Effector memory CD4-positive, alpha-beta T cell (primary cell): Measurements from ENCODE around the gene KLHL29.

Experiments
- DNase-seq, 3 donors: peaks; one replicate each; pipeline ENCODE4 v3.0.0-alpha.2; 2020
- H3K27ac ChIP-seq: 2 replicates; pipeline ENCODE4 v1.7.0; 2013; ENCODE audit warnings: mild to moderate bottlenecking, low read length, moderate library complexity; ENCODE audit not compliant: insufficient read depth, poor library complexity, severe bottlenecking
- H3K27me3 ChIP-seq: replicated peaks from 2 replicates; pipeline ENCODE4 v1.7.0; 2013; ENCODE audit warnings: mild to moderate bottlenecking, low read length; ENCODE audit not compliant: insufficient read depth, control insufficient read depth, poor library complexity, severe bottlenecking
- H3K36me3 ChIP-seq: 2 replicates; pipeline ENCODE4 v1.7.0; 2013; ENCODE audit warnings: mild to moderate bottlenecking, low read length, moderate library complexity; ENCODE audit not compliant: control insufficient read depth, insufficient read depth
- H3K4me1 ChIP-seq: 2 replicates; pipeline ENCODE4 v1.7.0; 2013; ENCODE audit warnings: low read length, mild to moderate bottlenecking; ENCODE audit not compliant: control insufficient read depth, insufficient read depth, poor library complexity, severe bottlenecking
- H3K4me3 ChIP-seq: 2 replicates; pipeline ENCODE4 v1.7.0; 2013; ENCODE audit warnings: low read length, low read depth, mild to moderate bottlenecking; ENCODE audit not compliant: insufficient read depth, poor library complexity, severe bottlenecking
- H3K9me3 ChIP-seq: 2 replicates; pipeline ENCODE4 v1.7.0; 2013; ENCODE audit warnings: mild to moderate bottlenecking, low read length, moderate library complexity; ENCODE audit not compliant: control insufficient read depth

KLHL29 gene

DNA sequence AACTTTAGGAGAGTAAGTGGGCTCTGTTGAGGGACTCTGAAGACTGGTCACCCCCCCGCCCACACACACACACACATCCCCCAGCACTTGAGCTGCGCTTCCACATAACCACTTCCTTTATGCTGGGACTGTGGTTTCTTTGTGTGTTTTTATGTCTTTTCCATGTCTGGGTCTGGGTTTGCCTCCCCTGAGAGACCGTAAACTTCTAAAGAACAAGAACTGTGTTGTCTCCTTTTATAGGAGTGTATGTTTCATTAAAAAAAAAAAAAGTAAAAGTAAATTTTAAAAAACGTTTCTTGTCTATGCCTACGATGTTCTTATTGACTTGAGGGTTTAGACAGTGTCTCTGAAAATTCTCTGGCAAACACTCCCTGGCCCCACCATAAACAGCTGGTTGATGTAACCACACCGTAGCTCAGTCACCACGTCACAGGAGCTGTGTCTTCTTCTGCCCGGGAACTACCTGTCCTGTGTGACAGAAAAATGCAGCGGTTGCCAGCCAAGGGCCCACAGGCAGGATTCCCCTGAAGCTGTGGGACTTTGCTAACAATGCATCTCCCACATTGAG lies 68.0 kb downstream of the KLHL29 start:
- Histone ChIP-seq H3K9me3 (no peaks in the 10 kb centered on the region), H3K27ac (no peak overlapping the region), H3K27me3 (no peaks in the 10 kb centered on the region), H3K4me1 (peaks cover 9% of the 10 kb centered on the region), H3K36me3 (no peaks in the 10 kb centered on the region), H3K4me3 (peak overlapping the region; percentile 2)
- DNase-seq, result no peak

DNA sequence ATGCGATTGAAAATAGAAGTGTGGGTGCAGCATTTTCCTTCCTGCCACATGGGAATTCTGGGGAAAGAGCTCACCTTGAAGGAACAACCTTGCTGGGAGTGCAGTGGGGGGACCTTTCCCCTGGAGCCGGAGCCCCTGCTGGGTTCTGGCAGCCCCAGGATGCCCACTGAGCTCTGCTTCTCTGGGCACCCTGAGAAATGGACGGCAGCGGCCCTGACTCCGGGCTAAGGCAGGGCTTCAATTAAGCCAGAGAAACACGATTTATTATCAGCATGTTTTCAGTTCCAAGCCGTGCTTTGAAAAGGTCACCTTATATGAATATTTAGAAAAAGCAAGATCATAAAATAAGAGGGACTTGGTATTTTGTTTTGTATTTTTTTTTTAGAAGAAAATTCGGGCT lies 68.5 kb downstream of the KLHL29 start:
- H3K27me3 ChIP-seq, result no peaks in the 10 kb centered on the region
- H3K36me3 ChIP-seq, result no peaks in the 10 kb centered on the region
- H3K4me3 ChIP-seq, result peak overlapping the region; percentile 2
- no peak overlapping the region for H3K27ac ChIP-seq
- no peaks in the 10 kb centered on the region for H3K9me3 ChIP-seq
- peaks cover 9% of the 10 kb centered on the region for H3K4me1 ChIP-seq
- DNase-seq, result no peak

DNA sequence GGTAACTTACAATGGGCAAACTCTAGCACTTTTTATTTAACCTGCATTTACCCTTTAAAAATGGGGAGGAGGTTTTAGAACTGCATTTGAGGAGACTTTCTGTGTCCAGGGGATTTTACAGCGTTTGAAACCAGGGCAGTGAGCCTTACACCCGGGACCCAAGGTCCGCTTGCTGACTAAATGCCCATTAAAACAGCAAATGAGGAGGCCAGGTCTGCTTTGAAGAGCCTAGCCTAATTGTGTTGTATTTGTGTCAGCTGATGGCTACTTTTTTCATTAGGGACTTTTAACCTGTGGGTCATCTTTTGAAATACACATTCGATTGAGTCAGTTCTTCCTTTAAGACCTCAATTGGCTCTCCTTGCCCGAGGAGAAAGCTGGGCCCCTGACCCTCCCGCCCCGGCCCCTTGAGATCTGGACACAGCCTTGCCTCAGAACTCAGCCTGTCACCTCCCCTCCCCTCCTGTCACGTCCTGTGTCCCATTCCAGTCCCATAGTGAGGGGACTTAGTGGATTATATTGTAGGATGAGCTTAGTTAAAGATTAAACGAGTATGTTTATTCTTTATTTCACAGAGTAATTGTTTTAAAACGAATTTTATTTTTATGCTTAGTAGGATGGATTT lies 69.0 kb downstream of the KLHL29 start:
- no peaks in the 10 kb centered on the region for H3K9me3 ChIP-seq

DNA sequence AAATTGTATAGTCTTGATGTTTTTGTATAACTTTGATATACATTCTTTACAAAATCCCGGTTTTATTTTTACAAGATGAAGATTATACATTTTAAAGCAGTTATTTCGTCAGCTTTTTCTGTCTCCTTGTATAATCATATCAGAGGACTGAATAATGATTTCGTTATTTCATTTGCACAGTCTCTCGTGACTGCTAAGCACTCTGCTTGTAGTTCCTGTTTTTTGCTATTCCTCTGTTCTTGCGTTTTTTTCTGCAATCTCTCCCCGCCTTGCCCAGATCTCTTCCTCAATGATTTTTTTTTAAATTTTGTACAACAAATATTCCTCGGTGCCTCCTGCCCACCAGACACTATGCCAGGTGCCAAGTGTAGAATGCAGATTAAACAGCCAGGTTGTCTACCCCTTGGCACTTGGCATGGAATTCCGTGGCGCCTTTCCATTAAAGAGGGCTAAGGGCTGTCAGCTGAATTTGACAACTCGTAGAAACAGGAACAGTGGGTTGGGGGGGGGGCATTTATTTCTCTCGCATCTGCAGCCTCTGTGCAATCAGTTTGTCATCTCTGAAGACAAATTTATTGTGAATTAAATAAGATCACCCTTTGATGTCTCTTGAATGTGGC lies 69.6 kb downstream of the KLHL29 start:
- H3K27ac ChIP-seq, result no peak overlapping the region
- H3K9me3 ChIP-seq, result no peaks in the 10 kb centered on the region
- no peak for DNase-seq
- no peaks in the 10 kb centered on the region for H3K36me3 ChIP-seq
- peaks cover 9% of the 10 kb centered on the region for H3K4me1 ChIP-seq
- H3K27me3 ChIP-seq, result no peaks in the 10 kb centered on the region
- H3K4me3 ChIP-seq, result no peak overlapping the region

More for the DNA sequence above, 69.0 kb downstream of the KLHL29 start:
- Histone ChIP-seq H3K4me1 (peaks cover 9% of the 10 kb centered on the region), H3K27me3 (no peaks in the 10 kb centered on the region), H3K4me3 (no peak overlapping the region), H3K36me3 (no peaks in the 10 kb centered on the region), H3K27ac (no peak overlapping the region)
- no peak for DNase-seq

DNA sequence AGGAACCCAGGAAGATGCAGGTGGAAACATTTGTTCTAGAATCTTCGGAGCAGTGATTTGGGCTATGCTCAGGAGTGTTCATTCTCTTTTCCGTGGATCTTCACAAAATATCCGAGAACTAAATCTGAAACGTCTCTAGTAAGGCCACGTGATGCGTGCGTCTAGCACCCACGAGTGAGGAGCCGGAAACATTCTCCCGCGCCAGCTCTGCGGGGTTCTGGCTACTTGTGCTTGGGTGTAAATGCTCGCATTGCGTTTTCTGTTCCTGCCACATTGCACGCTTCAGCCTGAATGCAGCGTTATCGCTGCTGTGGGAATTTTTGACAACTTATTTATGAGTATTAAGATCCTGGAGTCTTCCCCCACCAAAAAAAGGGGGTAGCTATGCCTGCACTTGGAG lies 71.4 kb downstream of the KLHL29 start:
- H3K27ac ChIP-seq, result no peak overlapping the region
- H3K36me3 ChIP-seq, result no peaks in the 10 kb centered on the region
- peaks cover 9% of the 10 kb centered on the region for H3K4me1 ChIP-seq
- H3K4me3 ChIP-seq, result no peak overlapping the region
- no peaks in the 10 kb centered on the region for H3K27me3 ChIP-seq
- H3K9me3 ChIP-seq, result no peaks in the 10 kb centered on the region
- DNase-seq, result no peak

DNA sequence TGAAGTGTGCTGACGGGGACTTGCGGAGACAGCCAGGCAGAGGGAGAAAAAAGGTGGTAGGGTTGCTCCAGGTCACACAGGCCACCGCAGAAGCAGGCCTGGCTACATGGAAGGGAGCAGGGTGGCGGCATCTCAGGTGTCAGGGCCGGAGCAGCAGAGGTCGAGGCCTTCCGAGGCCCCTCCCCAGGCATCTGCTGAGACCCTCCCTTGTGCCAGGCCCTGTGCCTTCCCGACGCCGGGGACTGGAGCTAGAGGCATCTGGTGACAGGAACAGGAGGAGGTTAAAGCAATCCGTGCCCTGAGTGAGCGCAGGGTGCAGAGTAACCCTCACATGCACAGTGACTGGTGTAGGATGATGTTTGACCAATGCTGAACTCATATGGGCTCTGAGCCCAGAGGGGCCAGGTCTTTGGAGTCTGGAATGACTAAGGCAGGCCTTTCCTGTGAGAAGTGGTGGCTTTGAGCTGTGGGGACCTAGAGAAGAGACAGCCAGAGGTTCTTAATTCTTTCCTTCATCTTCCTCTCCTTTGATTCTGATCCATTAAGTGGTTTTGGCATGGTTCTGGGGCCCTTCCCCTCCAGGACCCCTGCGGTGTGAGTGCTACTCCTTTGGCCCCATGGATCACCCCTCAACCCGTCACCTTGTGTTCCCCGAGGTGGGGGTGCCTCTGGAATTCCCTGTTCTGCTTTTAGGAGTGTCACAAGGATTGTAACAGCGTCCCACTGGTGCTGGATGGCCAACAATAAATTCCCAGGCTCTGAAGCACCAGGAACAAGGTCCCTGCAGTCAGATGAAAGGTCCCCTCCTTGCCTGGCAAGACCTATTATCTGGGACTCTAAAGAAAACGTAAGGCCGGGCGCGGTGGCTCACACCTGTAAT lies 72.1 kb downstream of the KLHL29 start:
- no peaks in the 10 kb centered on the region for H3K9me3 ChIP-seq
- H3K4me1 ChIP-seq, result peaks cover 9% of the 10 kb centered on the region
- no peak overlapping the region for H3K27ac ChIP-seq
- no peaks in the 10 kb centered on the region for H3K36me3 ChIP-seq
- DNase-seq, result no peak
- no peak overlapping the region for H3K4me3 ChIP-seq
- no peaks in the 10 kb centered on the region for H3K27me3 ChIP-seq

DNA sequence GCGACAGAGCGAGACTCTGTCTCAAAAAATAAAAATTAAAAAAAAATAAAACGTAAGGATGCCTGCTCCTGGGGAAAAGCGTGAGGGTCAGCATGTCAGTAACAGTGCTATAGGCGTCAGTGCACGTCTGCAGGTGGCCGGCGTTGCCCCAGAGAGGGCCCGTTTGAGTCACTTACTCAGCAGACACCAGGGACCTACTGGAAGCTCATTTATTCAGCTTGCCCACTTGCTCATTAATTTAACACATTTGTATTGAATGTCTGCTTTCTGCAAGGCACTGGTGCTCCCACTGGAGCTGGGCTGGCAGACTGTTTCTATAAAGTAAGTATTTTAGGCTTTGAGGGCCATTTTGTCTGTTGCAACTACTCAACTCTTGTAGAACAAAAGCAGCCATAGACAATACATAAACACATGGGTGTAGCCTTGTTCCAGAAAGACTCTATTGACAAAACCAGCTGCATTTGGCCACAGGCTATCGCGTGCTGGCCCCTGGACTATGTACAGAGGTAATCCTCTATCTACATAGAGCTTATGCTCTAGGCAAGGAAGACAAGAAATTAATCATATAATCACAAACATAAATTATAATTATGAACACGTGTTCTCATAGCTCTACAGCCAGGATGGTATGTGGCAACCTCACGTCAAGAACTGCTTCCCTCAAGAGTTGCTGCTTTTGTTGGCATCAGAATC lies 73.2 kb downstream of the KLHL29 start:
- H3K27me3 ChIP-seq, result no peaks in the 10 kb centered on the region
- H3K4me1 ChIP-seq, result peaks cover 3% of the 10 kb centered on the region
- H3K9me3 ChIP-seq, result no peaks in the 10 kb centered on the region
- no peak overlapping the region for H3K27ac ChIP-seq
- no peak overlapping the region for H3K4me3 ChIP-seq
- no peak for DNase-seq
- H3K36me3 ChIP-seq, result no peaks in the 10 kb centered on the region

DNA sequence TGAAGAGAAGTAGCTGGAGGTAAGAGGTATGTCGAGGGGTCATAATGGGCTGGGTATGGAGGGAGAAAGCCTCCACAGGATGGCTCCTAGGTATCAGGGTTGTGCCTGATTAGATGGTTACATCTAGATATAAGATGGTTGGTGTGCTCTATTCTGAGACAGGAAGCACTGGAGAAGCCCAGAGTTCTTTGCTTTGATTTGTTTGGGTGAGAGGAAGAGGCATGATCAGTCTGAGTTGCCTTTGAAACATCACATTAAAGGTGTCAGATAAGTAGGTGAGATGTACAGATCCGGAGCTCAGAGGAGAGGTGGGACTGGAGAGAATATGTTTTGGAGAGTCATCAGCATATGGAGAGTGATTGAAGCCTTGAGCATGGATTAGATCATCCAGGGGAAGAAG lies 74.1 kb downstream of the KLHL29 start:
- no peaks in the 10 kb centered on the region for H3K27me3 ChIP-seq
- no peaks in the 10 kb centered on the region for H3K36me3 ChIP-seq
- no peak overlapping the region for H3K27ac ChIP-seq
- H3K4me3 ChIP-seq, result no peak overlapping the region
- no peaks in the 10 kb centered on the region for H3K9me3 ChIP-seq
- no peaks in the 10 kb centered on the region for H3K4me1 ChIP-seq
- DNase-seq, result no peak

DNA sequence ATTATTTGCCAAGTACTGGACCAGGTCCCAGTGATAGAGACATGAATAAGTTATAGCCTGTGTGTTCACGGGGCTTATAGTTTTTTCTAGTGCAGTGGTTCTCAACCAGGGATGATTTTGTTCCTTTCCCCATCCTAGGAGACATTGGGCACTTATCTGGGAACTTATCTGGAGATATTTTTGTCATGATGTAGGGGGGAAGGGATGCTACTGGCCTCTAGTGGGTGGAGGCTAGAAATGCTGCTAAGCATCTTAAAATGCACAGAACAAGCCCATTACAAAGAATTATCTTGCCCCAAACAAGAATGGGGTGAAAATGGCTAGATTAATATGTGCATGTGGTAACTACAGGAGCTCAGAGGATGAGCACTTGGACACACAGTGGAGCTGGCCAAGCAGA lies 75.2 kb downstream of the KLHL29 start:
- Histone ChIP-seq H3K4me3 (no peak overlapping the region), H3K27ac (no peak overlapping the region), H3K4me1 (no peaks in the 10 kb centered on the region), H3K27me3 (no peaks in the 10 kb centered on the region), H3K36me3 (no peaks in the 10 kb centered on the region), H3K9me3 (no peaks in the 10 kb centered on the region)
- DNase-seq, result no peak
